ENCODE data around the gene BRD1. TPM values are rescaled to one million over a fixed set of nuclear protein-coding genes. Genes with fewer than 3 reads are reported as not detected.

Gene BRD1
- total RNA-seq, 1 experiment from 2014 or later = 19.1 TPM

- no peaks in the 10 kb centered on the region for H3F3A ChIP-seq (ENCODE audit: low read length, unreplicated experiment)
- ATAC-seq (no peak), DNase-seq (no peak)
- no peak overlapping the region for H3K27ac ChIP-seq (ENCODE audit: low read length)
- TF ChIP-seq CTCF (conservative IDR thresholded peaks at IDR 0.05; ENCODE audit: low read depth, low read length) (no peak), EZH2 (IDR thresholded peaks at IDR 0.05; ENCODE audit: low read length, unreplicated experiment) (no peak), EZH2phosphoT487 (IDR thresholded peaks at IDR 0.05; ENCODE audit: borderline replicate concordance, low read length) (no peak)
- POLR2A ChIA-PET (ENCODE audit: unreplicated experiment) = no interaction called here
- H3K4me1 ChIP-seq (ENCODE audit: insufficient read depth, low read length) = no peaks in the 10 kb centered on the region
- no peak overlapping the region for H2AFZ ChIP-seq (ENCODE audit: low read length)
- H3K4me2 ChIP-seq (ENCODE audit: low read length) = no peak overlapping the region
- H3K27me3 ChIP-seq (ENCODE audit: low read length) = no peaks in the 10 kb centered on the region
- peaks cover 12% of the 10 kb centered on the region; the same call in 1 of the 2 replicates for H3K36me3 ChIP-seq (ENCODE audit: low read depth, low read length)
- BruUV-seq (replicated peaks) = no TSS peak
- peaks cover 33% of the 10 kb centered on the region for H3K79me2 ChIP-seq (ENCODE audit: low read length)
- CTCF ChIA-PET = no interaction called here
- no peaks in the 10 kb centered on the region for H3K9me3 ChIP-seq (ENCODE audit: low read length)
- H3K4me3 ChIP-seq (ENCODE audit: low read length) = no peak overlapping the region
- no peak overlapping the region for H3K9ac ChIP-seq (ENCODE audit: low read length)
- no peaks in the 10 kb centered on the region for H4K20me1 ChIP-seq (ENCODE audit: low read length)
- H3K9me2 ChIP-seq (replicated peaks; ENCODE audit: low read length) = no peaks in the 10 kb centered on the region
- intact Hi-C loops (cut with micrococcal nuclease) = no loop called here
Observed at GRCh38 chr22:49796596-49797270, 30.9 kb downstream of the BRD1 start.

- H3K4me2 ChIP-seq (ENCODE audit: low read length) = no peak overlapping the region
- H3K4me3 ChIP-seq (ENCODE audit: low read length) = no peak overlapping the region
- TF ChIP-seq CTCF (conservative IDR thresholded peaks at IDR 0.05; ENCODE audit: low read depth, low read length) (no peak), EZH2 (IDR thresholded peaks at IDR 0.05; ENCODE audit: low read length, unreplicated experiment) (no peak), EZH2phosphoT487 (IDR thresholded peaks at IDR 0.05; ENCODE audit: borderline replicate concordance, low read length) (no peak)
- intact Hi-C loops (cut with micrococcal nuclease) = no loop called here
- no peaks in the 10 kb centered on the region for H3K4me1 ChIP-seq (ENCODE audit: insufficient read depth, low read length)
- H3K79me2 ChIP-seq (ENCODE audit: low read length) = peaks cover 33% of the 10 kb centered on the region
- DNase-seq (no peak), ATAC-seq (no peak)
- H3K27ac ChIP-seq (ENCODE audit: low read length) = no peak overlapping the region
- H2AFZ ChIP-seq (ENCODE audit: low read length) = no peak overlapping the region
- no peaks in the 10 kb centered on the region for H3K9me2 ChIP-seq (replicated peaks; ENCODE audit: low read length)
- no peaks in the 10 kb centered on the region for H3K9me3 ChIP-seq (ENCODE audit: low read length)
- H3K27me3 ChIP-seq (ENCODE audit: low read length) = no peaks in the 10 kb centered on the region
- 0 out of 2 replicates have a peak, but pooled peaks cover under 1% of the 10 kb centered on the region for H4K20me1 ChIP-seq (ENCODE audit: low read length)
- no TSS peak for BruUV-seq (replicated peaks)
- peaks cover 12% of the 10 kb centered on the region; the same call in 1 of the 2 replicates for H3K36me3 ChIP-seq (ENCODE audit: low read depth, low read length)
- ChIA-PET POLR2A (ENCODE audit: unreplicated experiment) (no interaction called here), CTCF (no interaction called here)
- H3K9ac ChIP-seq (ENCODE audit: low read length) = no peak overlapping the region
- H3F3A ChIP-seq (ENCODE audit: low read length, unreplicated experiment) = no peaks in the 10 kb centered on the region
Observed at GRCh38 chr22:49795521-49795920, 32.2 kb downstream of the BRD1 start.

GRCh38 chr22:49793871-49794270, 33.8 kb downstream of the BRD1 start:
- Histone ChIP-seq H3K9me3 (ENCODE audit: low read length) (no peaks in the 10 kb centered on the region), H3K9ac (ENCODE audit: low read length) (no peak overlapping the region), H3K4me1 (ENCODE audit: insufficient read depth, low read length) (no peaks in the 10 kb centered on the region), H3K27ac (ENCODE audit: low read length) (no peak overlapping the region), H2AFZ (ENCODE audit: low read length) (no peak overlapping the region), H3K9me2 (replicated peaks; ENCODE audit: low read length) (no peaks in the 10 kb centered on the region), H3F3A (ENCODE audit: low read length, unreplicated experiment) (no peaks in the 10 kb centered on the region), H3K36me3 (ENCODE audit: low read depth, low read length) (peaks cover 16% of the 10 kb centered on the region; the same call in 1 of the 2 replicates), H3K4me2 (ENCODE audit: low read length) (no peak overlapping the region), H3K4me3 (ENCODE audit: low read length) (no peak overlapping the region), H3K79me2 (ENCODE audit: low read length) (peaks cover 27% of the 10 kb centered on the region), H3K27me3 (ENCODE audit: low read length) (no peaks in the 10 kb centered on the region), H4K20me1 (ENCODE audit: low read length) (0 out of 2 replicates have a peak, but pooled peaks cover 3% of the 10 kb centered on the region)
- intact Hi-C loops (cut with micrococcal nuclease) = no loop called here
- CTCF ChIA-PET = no interaction called here
- no peak for DNase-seq
- TF ChIP-seq EZH2 (IDR thresholded peaks at IDR 0.05; ENCODE audit: low read length, unreplicated experiment) = no peak
- TF ChIP-seq EZH2phosphoT487 (IDR thresholded peaks at IDR 0.05; ENCODE audit: borderline replicate concordance, low read length) = no peak
- TF ChIP-seq CTCF (conservative IDR thresholded peaks at IDR 0.05; ENCODE audit: low read depth, low read length) = no peak
- POLR2A ChIA-PET (ENCODE audit: unreplicated experiment) = no interaction called here
- BruUV-seq (replicated peaks) = no TSS peak
- no peak for ATAC-seq
